ENCODE results near the gene ARL4D. TPM values are rescaled to one million over a fixed set of nuclear protein-coding genes. Genes with fewer than 3 reads are reported as not detected.

Gene ARL4D
- total RNA-seq, 1 donor from 2014 or later, result 10.4 TPM

DNA sequence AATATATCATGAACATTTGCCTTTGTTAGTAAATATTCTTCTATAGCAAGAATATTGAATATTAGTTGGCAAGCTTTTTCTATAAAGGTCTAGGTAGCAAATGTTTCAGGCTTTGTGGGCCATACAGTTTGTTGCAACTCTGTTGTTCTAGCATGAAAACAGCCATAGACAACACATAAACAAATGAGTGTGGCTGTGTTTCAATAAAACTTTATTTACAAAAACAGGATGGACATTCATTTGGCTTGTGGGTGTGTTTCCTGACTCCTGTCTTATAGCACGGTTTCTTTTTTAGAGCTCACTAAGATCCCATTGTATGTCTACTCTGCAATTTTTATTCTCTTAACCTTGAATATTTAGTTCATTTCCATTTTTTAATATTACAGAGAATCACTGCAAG, 39.0 kb downstream of the ARL4D start:
- no peak overlapping the region for H3K9ac ChIP-seq (ENCODE audit: low read depth in 1 of 3, low read length in 3 of 3)
- H3K27me3 ChIP-seq (ENCODE audit: control insufficient read depth in 3 of 3, insufficient read depth in 3 of 3, low read length in 3 of 3), result peaks cover 0 to 15% (median 0%) of the 10 kb centered on the region in 3 donors
- H3K27ac ChIP-seq (ENCODE audit: low read depth, low read length), result no peak overlapping the region
- H3K9me3 ChIP-seq (ENCODE audit: control insufficient read depth in 3 of 3, low read length in 3 of 3), result no peaks in the 10 kb centered on the region
- no peak overlapping the region for H3K4me3 ChIP-seq (ENCODE audit: low read length in 3 of 3)
- H3K36me3 ChIP-seq (ENCODE audit: control insufficient read depth in 3 of 3, insufficient read depth in 3 of 3, low read length in 3 of 3), result no peaks in the 10 kb centered on the region
- no peaks in the 10 kb centered on the region for H3K4me1 ChIP-seq (ENCODE audit: control insufficient read depth in 3 of 3, insufficient read depth in 3 of 3, low read length in 3 of 3)

DNA sequence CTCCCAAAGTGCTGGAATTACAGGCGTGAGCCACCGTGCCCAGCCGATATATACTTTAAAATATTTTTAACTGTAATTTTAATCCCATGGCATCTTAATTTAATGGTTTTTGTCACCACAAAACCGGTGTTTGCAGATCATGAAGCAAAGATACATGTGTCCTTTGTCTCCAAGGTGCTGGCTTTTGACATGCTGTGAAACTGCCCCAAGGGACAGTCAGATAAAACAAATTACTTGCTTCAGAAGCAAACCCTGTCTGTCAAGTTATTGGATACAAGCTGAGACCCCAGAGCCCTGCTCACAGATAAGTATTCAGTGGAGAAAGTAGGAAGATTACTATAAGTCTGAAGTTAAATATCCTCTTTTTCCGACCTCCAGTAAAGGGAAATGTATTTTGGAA, 39.8 kb downstream of the ARL4D start:
- H3K27ac ChIP-seq (ENCODE audit: low read depth, low read length), result no peak overlapping the region
- H3K4me3 ChIP-seq (ENCODE audit: low read length in 3 of 3), result no peak overlapping the region
- no peaks in the 10 kb centered on the region for H3K4me1 ChIP-seq (ENCODE audit: control insufficient read depth in 3 of 3, insufficient read depth in 3 of 3, low read length in 3 of 3)
- peaks cover 0 to 12% (median 0%) of the 10 kb centered on the region in 3 donors for H3K27me3 ChIP-seq (ENCODE audit: control insufficient read depth in 3 of 3, insufficient read depth in 3 of 3, low read length in 3 of 3)
- no peaks in the 10 kb centered on the region for H3K9me3 ChIP-seq (ENCODE audit: control insufficient read depth in 3 of 3, low read length in 3 of 3)
- H3K9ac ChIP-seq (ENCODE audit: low read depth in 1 of 3, low read length in 3 of 3), result no peak overlapping the region
- no peaks in the 10 kb centered on the region for H3K36me3 ChIP-seq (ENCODE audit: control insufficient read depth in 3 of 3, insufficient read depth in 3 of 3, low read length in 3 of 3)

DNA sequence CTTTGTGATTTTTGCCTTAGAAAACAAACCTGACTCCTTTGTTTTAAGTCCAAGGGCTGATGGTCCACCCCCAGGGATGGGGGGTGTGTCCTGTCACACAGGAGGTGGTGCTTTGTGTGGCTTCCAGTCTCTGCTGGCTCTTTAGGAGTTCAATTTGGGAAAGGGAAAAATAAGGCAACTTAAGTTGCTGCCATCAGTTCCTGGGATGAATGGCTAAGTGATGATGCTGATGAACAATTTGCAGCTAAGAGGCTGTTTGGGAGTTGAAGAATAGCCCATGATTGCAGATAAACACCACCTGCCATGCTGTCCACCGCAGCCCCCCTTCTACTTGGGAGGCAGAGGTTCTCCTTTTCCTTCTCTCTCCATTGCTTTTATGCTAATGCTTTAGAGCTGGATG, 40.2 kb downstream of the ARL4D start:
- Histone ChIP-seq H3K36me3 (ENCODE audit: control insufficient read depth in 3 of 3, insufficient read depth in 3 of 3, low read length in 3 of 3) (no peaks in the 10 kb centered on the region), H3K4me1 (ENCODE audit: control insufficient read depth in 3 of 3, insufficient read depth in 3 of 3, low read length in 3 of 3) (no peaks in the 10 kb centered on the region), H3K4me3 (ENCODE audit: low read length in 3 of 3) (no peak overlapping the region), H3K27ac (ENCODE audit: low read depth, low read length) (no peak overlapping the region), H3K9me3 (ENCODE audit: control insufficient read depth in 3 of 3, low read length in 3 of 3) (no peaks in the 10 kb centered on the region), H3K27me3 (ENCODE audit: control insufficient read depth in 3 of 3, insufficient read depth in 3 of 3, low read length in 3 of 3) (peaks cover 0 to 12% (median 3%) of the 10 kb centered on the region in 3 donors), H3K9ac (ENCODE audit: low read depth in 1 of 3, low read length in 3 of 3) (no peak overlapping the region)

DNA sequence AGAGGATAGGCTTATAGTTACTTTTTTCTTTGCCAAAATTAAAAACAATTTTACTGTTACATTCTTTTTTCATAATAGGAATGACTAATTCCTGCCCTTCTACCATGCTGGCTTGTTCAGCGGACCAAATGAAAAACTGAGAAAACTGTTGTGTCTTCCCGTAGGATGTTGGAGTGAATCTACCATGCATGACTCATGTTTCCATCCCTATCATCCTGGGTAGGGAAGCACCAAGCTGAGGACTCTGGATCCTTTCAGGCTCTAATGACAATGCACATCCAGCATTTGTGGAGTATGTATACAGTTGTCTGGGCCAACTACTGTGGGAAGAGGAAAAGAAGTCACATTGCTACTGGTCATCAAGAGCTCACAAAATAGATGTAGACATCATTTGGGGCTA, 43.9 kb downstream of the ARL4D start:
- Histone ChIP-seq H3K36me3 (ENCODE audit: control insufficient read depth in 3 of 3, insufficient read depth in 3 of 3, low read length in 3 of 3) (no peaks in the 10 kb centered on the region), H3K4me1 (ENCODE audit: control insufficient read depth in 3 of 3, insufficient read depth in 3 of 3, low read length in 3 of 3) (no peaks in the 10 kb centered on the region)

DNA sequence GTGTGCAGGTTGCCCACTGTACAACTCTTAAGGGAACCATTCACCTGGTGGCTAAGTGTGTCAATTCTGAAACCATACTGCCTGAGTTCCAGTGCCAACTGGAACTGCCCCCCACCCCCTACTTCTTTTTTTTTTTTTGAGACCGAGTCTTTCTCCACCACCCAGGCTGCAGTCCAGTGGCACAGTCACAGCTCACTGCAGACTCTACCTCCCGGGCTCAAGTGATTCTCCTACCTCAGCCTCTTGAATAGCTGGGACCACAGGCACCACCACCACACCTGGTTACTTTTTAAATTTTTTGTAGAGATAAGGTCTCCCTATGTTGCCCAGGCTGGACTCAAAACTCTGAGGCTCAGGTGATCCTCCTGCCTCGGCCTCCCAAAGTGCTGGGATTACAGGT, 44.6 kb downstream of the ARL4D start:
- Histone ChIP-seq H3K4me1 (ENCODE audit: control insufficient read depth in 3 of 3, insufficient read depth in 3 of 3, low read length in 3 of 3) (no peaks in the 10 kb centered on the region), H3K27ac (ENCODE audit: low read depth, low read length) (no peak overlapping the region), H3K9me3 (ENCODE audit: control insufficient read depth in 3 of 3, low read length in 3 of 3) (no peaks in the 10 kb centered on the region), H3K4me3 (ENCODE audit: low read length in 3 of 3) (no peak overlapping the region), H3K36me3 (ENCODE audit: control insufficient read depth in 3 of 3, insufficient read depth in 3 of 3, low read length in 3 of 3) (no peaks in the 10 kb centered on the region), H3K9ac (ENCODE audit: low read depth in 1 of 3, low read length in 3 of 3) (no peak overlapping the region), H3K27me3 (ENCODE audit: control insufficient read depth in 3 of 3, insufficient read depth in 3 of 3, low read length in 3 of 3) (peaks cover 0 to 3% (median 2%) of the 10 kb centered on the region in 3 donors)

More for the DNA sequence above, 43.9 kb downstream of the ARL4D start:
- Histone ChIP-seq H3K27me3 (ENCODE audit: control insufficient read depth in 3 of 3, insufficient read depth in 3 of 3, low read length in 3 of 3) (peaks cover 0 to 3% (median 2%) of the 10 kb centered on the region in 3 donors), H3K27ac (ENCODE audit: low read depth, low read length) (no peak overlapping the region), H3K9me3 (ENCODE audit: control insufficient read depth in 3 of 3, low read length in 3 of 3) (no peaks in the 10 kb centered on the region), H3K4me3 (ENCODE audit: low read length in 3 of 3) (no peak overlapping the region), H3K9ac (ENCODE audit: low read depth in 1 of 3, low read length in 3 of 3) (no peak overlapping the region)

DNA sequence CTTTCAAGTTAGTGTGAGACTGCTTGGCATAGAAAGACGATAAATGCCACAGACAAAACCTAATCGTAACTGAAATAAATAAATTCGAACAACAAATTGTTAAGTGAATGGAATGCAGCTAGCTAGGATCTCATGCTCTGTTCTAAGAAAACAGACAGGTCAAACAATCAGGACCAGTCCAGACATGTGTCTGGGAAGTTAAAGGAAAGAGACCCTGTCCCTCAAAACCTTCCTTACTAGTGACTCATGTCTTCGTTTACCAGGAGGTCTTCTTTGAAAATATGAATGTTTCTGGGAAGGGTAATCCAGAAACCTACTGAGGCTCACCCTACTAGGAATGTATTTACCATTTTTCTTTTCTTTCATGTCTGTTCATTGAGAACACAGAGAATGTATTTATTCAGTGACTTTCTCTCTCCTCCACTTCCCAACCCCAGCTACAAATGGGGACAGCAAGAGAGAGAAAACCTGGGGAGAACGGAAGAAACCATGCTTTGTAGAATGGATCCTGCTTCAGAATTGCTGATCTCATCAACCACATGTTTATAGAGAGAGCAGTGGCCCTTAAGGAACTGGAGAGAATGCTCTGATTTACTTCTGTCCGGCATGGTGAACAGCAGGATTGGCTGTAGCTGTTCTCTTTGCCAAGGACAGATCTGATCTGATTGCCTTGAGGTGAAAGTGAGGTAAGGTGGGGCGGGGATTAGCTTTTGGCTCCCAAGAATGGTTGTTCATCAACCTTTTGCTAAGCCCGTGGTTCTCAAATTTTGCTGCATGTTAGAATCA, 45.6 kb downstream of the ARL4D start:
- no peak overlapping the region for H3K9ac ChIP-seq (ENCODE audit: low read depth in 1 of 3, low read length in 3 of 3)
- H3K4me3 ChIP-seq (ENCODE audit: low read length in 3 of 3), result no peak overlapping the region
- no peaks in the 10 kb centered on the region for H3K9me3 ChIP-seq (ENCODE audit: control insufficient read depth in 3 of 3, low read length in 3 of 3)
- H3K27ac ChIP-seq (ENCODE audit: low read depth, low read length), result no peak overlapping the region
- H3K36me3 ChIP-seq (ENCODE audit: control insufficient read depth in 3 of 3, insufficient read depth in 3 of 3, low read length in 3 of 3), result no peaks in the 10 kb centered on the region
- peaks cover 0 to 3% (median 3%) of the 10 kb centered on the region in 3 donors for H3K27me3 ChIP-seq (ENCODE audit: control insufficient read depth in 3 of 3, insufficient read depth in 3 of 3, low read length in 3 of 3)
- no peaks in the 10 kb centered on the region for H3K4me1 ChIP-seq (ENCODE audit: control insufficient read depth in 3 of 3, insufficient read depth in 3 of 3, low read length in 3 of 3)

DNA sequence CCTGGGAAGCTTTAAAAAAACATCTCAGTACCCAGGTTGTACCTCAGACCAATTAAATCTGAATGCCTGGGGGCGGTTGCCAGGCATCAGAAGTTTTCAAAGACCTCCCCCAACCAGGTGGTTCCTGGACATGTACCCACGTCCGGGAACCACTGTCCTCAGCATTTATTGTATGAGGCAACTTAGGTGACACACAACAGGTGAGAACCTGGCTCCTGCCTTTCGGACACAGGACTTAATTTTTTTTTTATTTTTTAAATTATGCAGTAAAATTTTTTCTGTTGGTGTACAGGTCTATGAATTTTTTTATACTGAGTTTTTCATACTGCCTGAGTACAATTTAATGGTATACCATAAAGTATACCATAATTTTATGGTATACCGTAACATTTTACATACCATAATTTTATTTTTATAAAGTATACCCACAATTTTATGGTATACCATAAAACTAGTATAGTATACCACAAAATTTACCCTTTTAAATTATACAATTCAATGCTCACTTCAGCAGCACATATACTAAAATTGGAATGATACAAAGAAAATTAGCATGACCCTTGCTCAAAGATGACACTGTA, 46.3 kb downstream of the ARL4D start:
- Histone ChIP-seq H3K9me3 (ENCODE audit: control insufficient read depth in 3 of 3, low read length in 3 of 3) (no peaks in the 10 kb centered on the region), H3K27me3 (ENCODE audit: control insufficient read depth in 3 of 3, insufficient read depth in 3 of 3, low read length in 3 of 3) (peaks cover 0 to 3% (median 3%) of the 10 kb centered on the region in 3 donors), H3K4me1 (ENCODE audit: control insufficient read depth in 3 of 3, insufficient read depth in 3 of 3, low read length in 3 of 3) (no peaks in the 10 kb centered on the region), H3K27ac (ENCODE audit: low read depth, low read length) (no peak overlapping the region), H3K36me3 (ENCODE audit: control insufficient read depth in 3 of 3, insufficient read depth in 3 of 3, low read length in 3 of 3) (no peaks in the 10 kb centered on the region), H3K4me3 (ENCODE audit: low read length in 3 of 3) (no peak overlapping the region), H3K9ac (ENCODE audit: low read depth in 1 of 3, low read length in 3 of 3) (no peak overlapping the region)

DNA sequence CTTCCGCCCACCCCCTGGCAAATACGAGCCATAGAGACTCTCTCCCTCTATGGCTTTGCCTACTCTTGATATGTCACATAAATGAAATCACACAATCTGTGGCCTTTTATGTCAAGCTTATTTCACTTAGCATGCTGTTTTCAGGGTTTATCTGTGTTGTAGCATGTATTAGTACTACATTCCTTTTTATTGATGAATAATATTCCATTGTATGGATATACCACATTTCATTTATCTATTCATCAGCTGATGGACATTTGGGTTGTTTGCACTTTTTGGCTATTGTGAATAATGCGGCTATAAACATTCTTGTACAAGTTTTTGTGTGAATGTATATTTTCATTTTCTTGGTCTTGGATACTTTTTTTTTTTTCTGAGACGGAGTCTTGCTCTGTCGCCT, 48.0 kb downstream of the ARL4D start:
- Histone ChIP-seq H3K36me3 (ENCODE audit: control insufficient read depth in 3 of 3, insufficient read depth in 3 of 3, low read length in 3 of 3) (no peaks in the 10 kb centered on the region), H3K4me3 (ENCODE audit: low read length in 3 of 3) (no peak overlapping the region)

DNA sequence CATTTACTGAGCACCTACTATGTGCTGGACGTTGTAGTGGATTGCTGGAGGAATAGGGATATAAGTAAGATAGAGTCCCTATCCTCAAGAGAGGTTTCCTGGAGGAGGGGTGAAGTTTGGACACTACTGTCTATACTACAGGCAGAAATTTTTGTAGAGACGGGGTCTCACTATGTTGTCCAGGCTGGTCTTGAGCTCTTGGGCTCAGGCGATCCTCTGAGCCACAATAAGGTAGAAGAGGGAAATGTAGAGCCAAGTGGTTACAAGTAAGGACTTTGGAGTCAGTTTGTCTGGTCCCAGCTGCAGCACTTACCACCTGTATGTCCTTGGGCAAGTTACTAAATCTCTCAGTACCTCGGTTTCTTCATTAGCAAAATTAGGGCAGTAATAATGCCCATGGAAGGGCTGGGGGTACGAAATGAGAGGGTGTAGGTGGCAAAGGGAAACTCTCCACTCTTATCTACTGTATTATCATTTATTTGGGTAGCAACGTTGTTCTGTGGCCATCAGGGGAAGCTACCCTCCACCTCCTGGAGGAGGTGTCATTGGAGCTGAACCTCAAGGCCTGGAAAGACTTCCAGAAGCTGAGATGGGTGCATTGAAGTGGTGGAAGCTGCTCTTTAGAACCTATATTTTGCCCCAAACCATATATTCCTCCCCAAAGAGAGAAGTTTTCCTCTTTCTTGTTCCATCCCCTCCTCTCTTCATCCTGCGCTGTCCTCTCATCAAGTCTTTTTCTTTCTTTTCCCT, 50.1 kb downstream of the ARL4D start:
- Histone ChIP-seq H3K27ac (ENCODE audit: low read depth, low read length) (no peak overlapping the region), H3K9me3 (ENCODE audit: control insufficient read depth in 3 of 3, low read length in 3 of 3) (no peaks in the 10 kb centered on the region), H3K4me3 (ENCODE audit: low read length in 3 of 3) (no peak overlapping the region), H3K36me3 (ENCODE audit: control insufficient read depth in 3 of 3, insufficient read depth in 3 of 3, low read length in 3 of 3) (no peaks in the 10 kb centered on the region), H3K4me1 (ENCODE audit: control insufficient read depth in 3 of 3, insufficient read depth in 3 of 3, low read length in 3 of 3) (no peaks in the 10 kb centered on the region), H3K27me3 (ENCODE audit: control insufficient read depth in 3 of 3, insufficient read depth in 3 of 3, low read length in 3 of 3) (peaks cover 0 to 5% (median 2%) of the 10 kb centered on the region in 3 donors), H3K9ac (ENCODE audit: low read depth in 1 of 3, low read length in 3 of 3) (no peak overlapping the region)

More for the DNA sequence above, 48.0 kb downstream of the ARL4D start:
- peaks cover 0 to 3% (median 3%) of the 10 kb centered on the region in 3 donors for H3K27me3 ChIP-seq (ENCODE audit: control insufficient read depth in 3 of 3, insufficient read depth in 3 of 3, low read length in 3 of 3)
- no peak overlapping the region for H3K27ac ChIP-seq (ENCODE audit: low read depth, low read length)
- no peak overlapping the region for H3K9ac ChIP-seq (ENCODE audit: low read depth in 1 of 3, low read length in 3 of 3)
- H3K4me1 ChIP-seq (ENCODE audit: control insufficient read depth in 3 of 3, insufficient read depth in 3 of 3, low read length in 3 of 3), result no peaks in the 10 kb centered on the region
- H3K9me3 ChIP-seq (ENCODE audit: control insufficient read depth in 3 of 3, low read length in 3 of 3), result no peaks in the 10 kb centered on the region

Measured in skeletal muscle tissue (tissue), 4 donors.